Stimulated activated CD4-positive, alpha-beta T cell treated with anti-CD3 and anti-CD28 coated beads, Interleukin-12 subunit alpha, Interleukin-12 subunit beta, amount 100 ng/mL, for 24 hours (primary cell): ENCODE measurements around the gene CDC37L1.

ENCODE experiments used
- DNase-seq, 2 experiments: peaks; one replicate each; pipeline ENCODE4 v3.0.0-alpha.2; 2020; ENCODE audit warnings: low read depth in 2 of 2

CDC37L1 gene

GRCh38 chr9:4714266-4715016 is 35.1 kb downstream of the CDC37L1 start:
- no peak for DNase-seq

GRCh38 chr9:4716163-4716562 is 36.8 kb downstream of the CDC37L1 start:
- no peak for DNase-seq

GRCh38 chr9:4717815-4718214 is 38.4 kb downstream of the CDC37L1 start:
- DNase-seq, result no peak

- DNase-seq, result no peak
These were observed 39.5 kb downstream of the CDC37L1 start for GRCh38 chr9:4718911-4719310.

- DNase-seq, result no peak
These were observed 42.4 kb downstream of the CDC37L1 start for GRCh38 chr9:4721736-4722135.

- no peak for DNase-seq
These were observed 46.5 kb downstream of the CDC37L1 start for GRCh38 chr9:4725706-4726442.

GRCh38 chr9:4727593-4727992 is 48.2 kb downstream of the CDC37L1 start:
- no peak for DNase-seq

GRCh38 chr9:4732890-4733289 is 53.5 kb downstream of the CDC37L1 start:
- no peak for DNase-seq

GRCh38 chr9:4734150-4734549 is 54.8 kb downstream of the CDC37L1 start:
- DNase-seq, result no peak

- no peak for DNase-seq
These were observed 59.7 kb downstream of the CDC37L1 start for GRCh38 chr9:4738866-4739586.

GRCh38 chr9:4739587-4740387 is 60.4 kb downstream of the CDC37L1 start:
- DNase-seq, result no peak

- DNase-seq, result no peak
These were observed 60.9 kb downstream of the CDC37L1 start for GRCh38 chr9:4740388-4740637.

- peak; percentile 73 to 80 for DNase-seq
These were observed 61.4 kb downstream of the CDC37L1 start, which contains the start of gene AK3 for GRCh38 chr9:4740638-4741364. TSS of gene AK3 (minus strand) at chr9:4741202. CDS start at chr9:4741087, 115 bp downstream.

GRCh38 chr9:4741365-4742089 is 62.2 kb downstream of the CDC37L1 start:
- no peak for DNase-seq

GRCh38 chr9:4742246-4742645 is 62.9 kb downstream of the CDC37L1 start:
- DNase-seq, result no peak

- no peak for DNase-seq
These were observed 63.9 kb downstream of the CDC37L1 start for GRCh38 chr9:4743131-4743875.

GRCh38 chr9:4746278-4747030 is 67.1 kb downstream of the CDC37L1 start:
- DNase-seq, result no peak

GRCh38 chr9:4748612-4749011 is 69.2 kb downstream of the CDC37L1 start:
- no peak for DNase-seq

- DNase-seq, result no peak
These were observed 70.8 kb downstream of the CDC37L1 start for GRCh38 chr9:4750023-4750673.
